ENCODE measurements around the gene TBC1D19.

DNA sequence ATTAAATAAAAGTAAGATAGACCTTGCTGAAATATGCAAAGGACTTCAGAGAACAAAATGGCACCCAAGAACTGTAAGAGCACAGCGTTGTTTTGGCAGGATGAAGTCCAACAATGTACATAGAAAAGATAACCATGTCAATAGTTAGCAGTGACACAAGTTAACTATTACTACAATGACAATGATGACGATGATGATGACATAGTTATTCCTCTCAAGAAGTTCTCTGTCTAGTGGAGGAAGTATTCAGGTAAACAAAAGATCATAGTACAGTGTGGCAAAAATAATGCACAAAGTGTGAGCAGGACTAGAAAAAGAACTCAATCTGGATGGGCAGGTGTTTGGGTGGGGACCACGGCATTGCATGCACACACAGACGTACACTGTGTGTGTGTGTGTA lies 201.4 kb downstream of the TBC1D19 start:
- TF ChIP-seq, protein P1, sequence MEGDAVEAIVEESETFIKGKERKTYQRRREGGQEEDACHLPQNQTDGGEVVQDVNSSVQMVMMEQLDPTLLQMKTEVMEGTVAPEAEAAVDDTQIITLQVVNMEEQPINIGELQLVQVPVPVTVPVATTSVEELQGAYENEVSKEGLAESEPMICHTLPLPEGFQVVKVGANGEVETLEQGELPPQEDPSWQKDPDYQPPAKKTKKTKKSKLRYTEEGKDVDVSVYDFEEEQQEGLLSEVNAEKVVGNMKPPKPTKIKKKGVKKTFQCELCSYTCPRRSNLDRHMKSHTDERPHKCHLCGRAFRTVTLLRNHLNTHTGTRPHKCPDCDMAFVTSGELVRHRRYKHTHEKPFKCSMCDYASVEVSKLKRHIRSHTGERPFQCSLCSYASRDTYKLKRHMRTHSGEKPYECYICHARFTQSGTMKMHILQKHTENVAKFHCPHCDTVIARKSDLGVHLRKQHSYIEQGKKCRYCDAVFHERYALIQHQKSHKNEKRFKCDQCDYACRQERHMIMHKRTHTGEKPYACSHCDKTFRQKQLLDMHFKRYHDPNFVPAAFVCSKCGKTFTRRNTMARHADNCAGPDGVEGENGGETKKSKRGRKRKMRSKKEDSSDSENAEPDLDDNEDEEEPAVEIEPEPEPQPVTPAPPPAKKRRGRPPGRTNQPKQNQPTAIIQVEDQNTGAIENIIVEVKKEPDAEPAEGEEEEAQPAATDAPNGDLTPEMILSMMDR (IDR thresholded peaks at IDR 0.05; ENCODE audit: poor library complexity) = no peak
- no peak for TF ChIP-seq EZH2 (IDR thresholded peaks at IDR 0.05; ENCODE audit: borderline replicate concordance)
- no peak for TF ChIP-seq EZH2phosphoT487 (IDR thresholded peaks at IDR 0.05; ENCODE audit: low read depth, severe bottlenecking, unreplicated experiment)

Data from hepatocyte (in vitro differentiated cells).